ENCODE results near the gene TKT.
"Not testable (repeated sequence)": the region's sequence is repeated elsewhere in the genome, so short reads cannot be mapped to it uniquely, and the experiment has no call there.

Gene TKT, protein sequence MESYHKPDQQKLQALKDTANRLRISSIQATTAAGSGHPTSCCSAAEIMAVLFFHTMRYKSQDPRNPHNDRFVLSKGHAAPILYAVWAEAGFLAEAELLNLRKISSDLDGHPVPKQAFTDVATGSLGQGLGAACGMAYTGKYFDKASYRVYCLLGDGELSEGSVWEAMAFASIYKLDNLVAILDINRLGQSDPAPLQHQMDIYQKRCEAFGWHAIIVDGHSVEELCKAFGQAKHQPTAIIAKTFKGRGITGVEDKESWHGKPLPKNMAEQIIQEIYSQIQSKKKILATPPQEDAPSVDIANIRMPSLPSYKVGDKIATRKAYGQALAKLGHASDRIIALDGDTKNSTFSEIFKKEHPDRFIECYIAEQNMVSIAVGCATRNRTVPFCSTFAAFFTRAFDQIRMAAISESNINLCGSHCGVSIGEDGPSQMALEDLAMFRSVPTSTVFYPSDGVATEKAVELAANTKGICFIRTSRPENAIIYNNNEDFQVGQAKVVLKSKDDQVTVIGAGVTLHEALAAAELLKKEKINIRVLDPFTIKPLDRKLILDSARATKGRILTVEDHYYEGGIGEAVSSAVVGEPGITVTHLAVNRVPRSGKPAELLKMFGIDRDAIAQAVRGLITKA

GRCh38 chr3:53255775-53256703 is at the start of gene TKT:
TSS of gene TKT (minus strand) at chr3:53256022. CDS start at chr3:53255942, 80 bp downstream.
- DNase-seq (ENCODE audit: low spot score): peak; percentile 92

GRCh38 chr3:53303957-53304356 is 48.1 kb upstream of the TKT start:
- DNase-seq (ENCODE audit: low spot score): no peak

GRCh38 chr3:53303549-53303948 is 47.7 kb upstream of the TKT start:
- no peak for DNase-seq (ENCODE audit: low spot score)

DNA sequence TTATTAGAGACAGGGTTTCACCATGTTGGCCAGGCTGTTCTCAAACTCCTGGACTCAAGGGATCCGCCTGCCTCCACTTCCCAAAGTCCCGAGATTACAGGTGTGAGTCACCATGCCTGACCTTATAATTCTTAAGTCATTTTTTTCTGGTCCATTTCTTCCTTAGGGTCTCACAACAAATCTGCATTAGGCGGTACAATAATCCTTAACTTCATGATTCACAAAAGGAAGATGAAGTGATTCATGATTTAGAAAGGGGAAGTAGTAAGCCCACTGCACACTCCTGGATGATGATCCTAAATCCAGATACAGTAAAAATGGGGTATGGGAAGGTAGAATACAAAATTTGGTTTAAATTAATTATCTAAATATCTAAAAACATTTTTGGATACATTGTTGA is 45.0 kb upstream of the TKT start:
- DNase-seq (ENCODE audit: low spot score): no peak

GRCh38 chr3:53299611-53300023 is 43.8 kb upstream of the TKT start:
- peak; percentile 50 for DNase-seq (ENCODE audit: low spot score)

DNA sequence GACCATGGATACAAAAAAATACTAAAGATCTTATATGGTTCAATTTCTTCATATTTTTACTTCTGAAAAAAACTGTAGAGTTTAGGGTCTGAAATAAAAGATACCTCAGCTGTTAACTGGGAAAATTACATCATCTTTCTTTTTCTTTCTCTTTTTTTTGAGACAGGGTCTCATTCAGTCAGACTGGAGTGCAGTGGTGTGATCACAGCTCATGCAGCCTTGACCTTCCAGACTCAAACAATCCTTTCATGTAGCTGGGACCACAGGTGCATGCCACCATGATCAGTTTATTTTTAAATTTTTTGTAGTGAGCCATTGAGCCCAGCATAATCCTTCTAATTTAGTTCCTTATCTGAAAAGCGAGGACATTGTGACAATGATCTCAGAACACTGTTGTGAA is 39.6 kb upstream of the TKT start:
- DNase-seq (ENCODE audit: low spot score): no peak

- peak; percentile 31 for DNase-seq (ENCODE audit: low spot score)
These were observed 38.0 kb upstream of the TKT start for GRCh38 chr3:53293867-53294266.

- no peak for DNase-seq (ENCODE audit: low spot score)
These were observed 32.4 kb upstream of the TKT start for GRCh38 chr3:53288214-53288613.

- DNase-seq (ENCODE audit: low spot score): peak; percentile 39
These were observed 31.4 kb upstream of the TKT start for GRCh38 chr3:53287131-53287629.

DNA sequence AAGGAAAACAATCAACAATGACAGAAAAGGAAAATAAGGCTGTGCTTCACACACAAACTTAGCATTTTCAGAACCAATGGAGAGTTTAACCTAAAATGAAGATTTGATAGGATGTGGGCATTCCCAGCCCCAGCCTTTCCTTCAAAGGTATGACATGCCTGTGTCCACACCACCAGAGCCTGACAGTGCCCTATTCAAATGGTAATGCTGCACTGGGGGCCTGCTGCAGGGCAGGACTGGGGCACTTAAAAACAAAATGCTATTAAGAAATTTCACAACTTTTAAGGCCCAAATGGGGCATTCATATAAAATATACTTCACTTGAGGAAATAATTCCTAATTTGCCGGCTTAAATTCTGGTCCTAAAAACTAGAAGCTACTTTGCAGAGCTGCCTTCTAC is 30.9 kb upstream of the TKT start:
- peak; percentile 31 for DNase-seq (ENCODE audit: low spot score)

GRCh38 chr3:53282581-53282980 is 26.8 kb upstream of the TKT start:
- no peak for DNase-seq (ENCODE audit: low spot score)

GRCh38 chr3:53278667-53279066 is 22.8 kb upstream of the TKT start:
- DNase-seq (ENCODE audit: low spot score): no peak

GRCh38 chr3:53274938-53275605 is 19.2 kb upstream of the TKT start:
- DNase-seq (ENCODE audit: low spot score): no peak

DNA sequence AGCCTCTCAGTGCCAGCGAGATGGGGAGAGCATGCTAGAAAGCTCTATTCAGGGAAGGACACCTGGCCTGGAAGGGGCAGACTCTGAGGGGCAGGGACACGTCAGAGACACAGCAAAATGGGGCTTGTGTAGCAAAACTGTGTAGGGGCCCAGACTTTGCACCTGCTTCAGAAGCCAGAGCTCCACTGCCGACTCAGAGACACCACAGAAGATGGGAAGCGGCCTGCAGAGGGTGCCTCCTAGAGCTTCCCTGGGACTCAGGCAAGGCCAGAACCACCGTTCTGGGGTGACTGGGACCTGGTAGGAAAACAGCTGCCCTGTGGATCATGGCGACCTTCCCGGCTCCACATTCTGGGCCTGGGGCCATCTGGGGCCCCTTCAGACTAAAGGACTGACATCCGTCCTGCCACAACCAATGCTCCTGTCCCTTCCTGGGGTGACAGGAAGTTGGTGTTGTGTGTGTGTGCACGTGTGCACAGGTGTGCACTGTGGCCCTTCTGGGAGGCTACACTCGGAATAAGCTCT is 17.4 kb upstream of the TKT start:
- DNase-seq (ENCODE audit: low spot score): no peak

GRCh38 chr3:53269888-53270880 is 14.4 kb upstream of the TKT start:
- DNase-seq (ENCODE audit: low spot score): peak; percentile 86

DNA sequence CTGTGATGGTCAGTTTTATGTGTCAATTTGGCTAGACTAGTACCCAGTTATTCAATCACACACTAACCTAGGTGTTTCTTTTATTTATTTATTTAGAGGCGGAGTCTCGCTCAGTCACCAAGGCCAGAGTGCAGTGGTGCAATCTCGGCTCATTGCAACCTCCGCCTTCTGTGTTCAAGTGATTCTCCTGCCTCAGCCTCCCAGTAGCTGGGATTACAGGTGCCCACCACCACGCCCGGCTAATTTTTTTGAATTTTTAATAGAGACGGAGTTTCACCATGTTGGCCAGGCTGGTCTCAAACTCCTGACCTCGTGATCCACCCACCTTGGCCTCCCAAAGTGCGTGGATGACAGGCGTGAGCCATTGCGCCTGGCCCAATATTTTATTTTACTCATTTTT is 13.4 kb upstream of the TKT start:
- DNase-seq (ENCODE audit: low spot score): not testable (repeated sequence)

GRCh38 chr3:53267766-53268165 is 11.9 kb upstream of the TKT start:
- no peak for DNase-seq (ENCODE audit: low spot score)

DNA sequence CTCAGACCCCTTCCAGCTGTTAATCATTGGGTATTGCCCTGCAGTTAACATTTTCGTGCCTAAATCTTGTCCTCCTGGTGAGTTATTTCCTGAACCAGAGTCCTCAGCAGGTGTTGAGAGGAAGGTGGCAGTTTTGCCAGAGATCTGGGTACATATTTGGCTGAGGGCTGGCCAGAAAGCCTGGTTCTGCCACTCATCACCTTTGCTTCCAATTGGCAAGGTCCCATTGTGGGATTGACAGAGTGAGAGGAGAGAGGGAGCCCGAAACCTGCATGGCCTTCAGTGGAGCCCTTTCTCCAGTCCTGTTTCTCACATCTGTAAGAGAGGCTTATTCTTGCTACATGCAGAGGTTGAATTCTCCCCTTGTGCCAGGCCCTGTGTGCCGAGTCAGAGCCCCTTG is 8.9 kb upstream of the TKT start:
- no peak for DNase-seq (ENCODE audit: low spot score)

DNA sequence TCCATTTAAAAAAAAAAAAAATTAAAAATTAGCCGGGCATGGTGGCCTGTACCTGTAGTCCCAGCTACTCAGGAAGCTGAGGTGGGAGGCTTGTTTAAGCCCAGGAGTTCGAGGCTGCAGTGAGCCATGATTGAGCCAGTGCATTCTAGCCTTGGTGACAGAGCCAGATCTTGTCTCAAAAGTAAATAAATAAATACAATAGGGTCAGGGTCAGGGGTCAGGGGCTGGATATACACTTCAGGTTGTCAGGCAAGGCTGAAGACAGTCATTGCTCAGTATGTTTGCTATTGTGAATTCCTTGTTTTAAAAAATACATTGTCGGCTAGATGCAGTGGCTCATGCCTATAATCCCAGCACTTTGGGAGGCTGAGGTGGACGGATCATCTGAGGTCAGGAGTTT is 8.1 kb upstream of the TKT start:
- DNase-seq (ENCODE audit: low spot score): no peak

DNA sequence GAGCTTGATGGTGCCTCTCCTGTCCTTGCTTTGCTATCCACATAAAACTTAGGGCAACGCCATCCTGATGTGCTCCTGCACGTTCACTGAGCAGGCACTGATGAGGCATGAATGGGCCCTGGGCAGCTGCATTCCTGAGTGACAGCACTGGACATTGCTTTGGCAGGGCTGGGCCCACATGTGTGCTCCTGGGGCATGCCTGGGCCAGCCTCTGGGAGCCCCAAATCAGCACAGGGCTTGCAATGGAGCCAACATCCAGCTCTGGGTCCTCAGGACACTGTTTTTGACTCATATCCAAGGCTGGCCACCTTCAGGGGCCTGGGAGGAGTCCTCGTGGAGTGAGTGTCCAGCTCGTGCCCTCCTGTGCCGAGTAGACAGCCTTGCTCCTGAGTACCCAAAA is 5.9 kb upstream of the TKT start:
- no peak for DNase-seq (ENCODE audit: low spot score)

Measured in globus pallidus (tissue), 1 donor.